Measurements from ENCODE around the gene LRRC18. TPM values are rescaled to one million over a fixed set of nuclear protein-coding genes. Genes with fewer than 3 reads are reported as not detected.

The LRRC18 gene
- total RNA-seq, 1 donor from 2014 or later = 3.3 TPM

DNA sequence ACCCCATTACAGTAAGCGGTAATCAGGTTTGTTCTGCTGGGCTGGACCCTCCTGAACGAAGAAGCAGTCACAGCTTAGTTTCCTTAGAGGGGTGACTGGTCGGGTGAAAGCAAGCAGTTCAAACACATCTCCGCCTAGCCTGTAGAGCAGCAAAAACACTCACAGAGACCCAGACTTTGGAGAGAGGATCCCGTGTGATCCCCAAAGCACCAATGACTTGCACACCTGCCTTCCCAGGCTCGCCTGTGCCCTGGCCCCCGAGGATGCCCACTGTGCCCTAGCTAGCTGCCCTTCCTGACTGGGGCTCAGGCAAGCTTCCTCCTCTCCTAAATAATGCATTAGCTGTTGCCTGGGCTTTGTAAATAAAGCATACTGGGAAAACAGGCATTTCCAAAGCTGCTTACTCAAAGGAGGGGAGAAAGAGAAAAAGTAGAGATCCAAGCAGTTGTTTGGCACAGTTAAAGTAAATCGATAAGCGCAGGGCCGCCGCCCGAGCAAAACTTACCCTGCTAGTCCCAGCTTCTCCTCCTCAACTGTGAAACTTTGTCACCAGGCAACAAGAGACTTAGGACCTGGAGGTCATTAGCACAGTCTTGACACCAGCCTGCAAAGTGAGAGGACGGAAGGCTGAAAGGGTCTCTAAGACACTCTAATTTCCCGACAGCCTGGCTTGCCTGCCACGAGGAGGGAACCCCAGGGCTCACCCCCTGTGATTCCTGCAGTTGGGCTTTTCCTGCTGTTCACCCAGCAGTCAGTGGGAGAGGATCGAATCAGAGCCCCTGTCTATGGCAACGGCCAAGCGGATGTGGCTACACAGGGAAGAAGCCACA lies 4.8 kb downstream of the LRRC18 start:
- intact Hi-C loops (cut with DNase I) = no loop called here
- H3K4me3 ChIP-seq = peak overlapping the region; percentile 35
- H3K36me3 ChIP-seq = no peaks in the 10 kb centered on the region
- ATAC-seq (no peak), DNase-seq (no peak)
- no peaks in the 10 kb centered on the region for H3K27me3 ChIP-seq (ENCODE audit: low read depth)
- TF ChIP-seq, protein P1, sequence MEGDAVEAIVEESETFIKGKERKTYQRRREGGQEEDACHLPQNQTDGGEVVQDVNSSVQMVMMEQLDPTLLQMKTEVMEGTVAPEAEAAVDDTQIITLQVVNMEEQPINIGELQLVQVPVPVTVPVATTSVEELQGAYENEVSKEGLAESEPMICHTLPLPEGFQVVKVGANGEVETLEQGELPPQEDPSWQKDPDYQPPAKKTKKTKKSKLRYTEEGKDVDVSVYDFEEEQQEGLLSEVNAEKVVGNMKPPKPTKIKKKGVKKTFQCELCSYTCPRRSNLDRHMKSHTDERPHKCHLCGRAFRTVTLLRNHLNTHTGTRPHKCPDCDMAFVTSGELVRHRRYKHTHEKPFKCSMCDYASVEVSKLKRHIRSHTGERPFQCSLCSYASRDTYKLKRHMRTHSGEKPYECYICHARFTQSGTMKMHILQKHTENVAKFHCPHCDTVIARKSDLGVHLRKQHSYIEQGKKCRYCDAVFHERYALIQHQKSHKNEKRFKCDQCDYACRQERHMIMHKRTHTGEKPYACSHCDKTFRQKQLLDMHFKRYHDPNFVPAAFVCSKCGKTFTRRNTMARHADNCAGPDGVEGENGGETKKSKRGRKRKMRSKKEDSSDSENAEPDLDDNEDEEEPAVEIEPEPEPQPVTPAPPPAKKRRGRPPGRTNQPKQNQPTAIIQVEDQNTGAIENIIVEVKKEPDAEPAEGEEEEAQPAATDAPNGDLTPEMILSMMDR (IDR thresholded peaks at IDR 0.05) = no peak
- H3K4me1 ChIP-seq = no peaks in the 10 kb centered on the region
- peak overlapping the region; percentile 58 for H3K27ac ChIP-seq
- H3K9me3 ChIP-seq = no peaks in the 10 kb centered on the region

DNA sequence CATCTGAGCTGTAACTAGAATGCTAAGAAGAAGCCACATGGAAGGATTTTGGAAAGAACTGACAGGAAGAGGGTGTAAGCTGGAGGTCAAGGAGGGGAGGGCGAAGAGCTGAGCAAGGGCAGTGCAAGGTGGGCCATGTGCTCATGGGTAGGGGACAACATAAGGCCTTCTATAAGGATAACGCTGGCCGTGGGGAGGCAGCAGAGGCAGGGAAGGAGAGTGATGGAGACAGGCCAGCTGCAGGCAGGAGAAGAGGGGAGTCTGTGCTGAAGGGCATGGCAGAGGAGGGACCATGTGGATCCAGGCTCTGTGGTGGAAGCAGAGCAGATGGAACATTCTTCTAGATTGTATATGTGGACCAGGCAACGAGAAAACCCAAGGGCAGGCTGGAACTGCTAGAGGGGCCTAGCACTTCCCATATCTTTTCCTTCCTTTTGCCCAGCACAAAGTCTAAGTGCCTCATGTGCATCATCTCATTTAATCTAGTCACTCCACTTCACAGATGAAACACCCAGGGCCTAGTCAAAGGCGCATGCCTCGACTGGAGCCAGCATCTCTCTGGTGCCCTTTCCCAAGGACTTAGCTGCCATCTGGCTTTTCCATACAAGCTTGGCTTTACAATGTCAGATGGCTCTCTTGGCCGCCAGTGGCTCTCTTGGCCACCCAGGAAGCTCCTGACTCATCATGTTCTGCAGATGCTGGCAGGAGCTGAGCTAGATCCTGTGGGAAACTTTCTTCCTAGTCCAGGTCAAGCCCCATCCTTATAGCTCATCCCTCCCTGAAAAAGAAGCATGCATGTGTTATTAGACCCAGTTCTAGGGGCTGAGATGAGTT lies 6.6 kb downstream of the LRRC18 start:
- DNase-seq = no peak
- no peaks in the 10 kb centered on the region for H3K36me3 ChIP-seq
- H3K4me1 ChIP-seq = no peaks in the 10 kb centered on the region
- TF ChIP-seq, protein P1 (IDR thresholded peaks at IDR 0.05) = no peak
- H3K4me3 ChIP-seq = no peak overlapping the region
- ATAC-seq = no peak
- H3K9me3 ChIP-seq = no peaks in the 10 kb centered on the region
- H3K27ac ChIP-seq = no peak overlapping the region
- intact Hi-C loops (cut with DNase I) = no loop called here
- H3K27me3 ChIP-seq (ENCODE audit: low read depth) = no peaks in the 10 kb centered on the region

DNA sequence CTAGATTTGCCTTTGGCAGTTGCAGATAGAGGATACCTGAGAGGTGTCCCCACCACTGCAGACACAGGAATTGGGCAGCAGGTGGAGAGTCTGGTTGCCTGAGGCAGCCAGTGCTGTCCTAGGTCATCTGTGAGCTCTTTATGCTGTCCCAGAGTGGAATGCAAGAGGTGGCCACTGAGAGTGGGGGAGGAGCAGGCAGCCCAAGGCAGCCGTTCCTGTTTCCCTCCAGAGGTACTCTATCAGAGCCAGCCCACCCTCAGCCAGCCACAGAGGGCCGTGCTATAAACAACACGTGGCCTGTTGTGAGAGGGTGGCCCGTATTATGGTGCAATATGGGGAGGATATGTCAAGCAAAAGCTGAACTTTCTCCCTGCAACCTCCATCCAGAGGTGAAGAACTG lies 8.5 kb downstream of the LRRC18 start:
- ATAC-seq (no peak), DNase-seq (no peak)
- no peaks in the 10 kb centered on the region for H3K36me3 ChIP-seq
- H3K9me3 ChIP-seq = no peaks in the 10 kb centered on the region
- H3K27ac ChIP-seq = no peak overlapping the region
- H3K4me3 ChIP-seq = no peak overlapping the region
- intact Hi-C loops (cut with DNase I) = no loop called here
- TF ChIP-seq, protein P1 (IDR thresholded peaks at IDR 0.05) = no peak
- no peaks in the 10 kb centered on the region for H3K4me1 ChIP-seq
- H3K27me3 ChIP-seq (ENCODE audit: low read depth) = no peaks in the 10 kb centered on the region

DNA sequence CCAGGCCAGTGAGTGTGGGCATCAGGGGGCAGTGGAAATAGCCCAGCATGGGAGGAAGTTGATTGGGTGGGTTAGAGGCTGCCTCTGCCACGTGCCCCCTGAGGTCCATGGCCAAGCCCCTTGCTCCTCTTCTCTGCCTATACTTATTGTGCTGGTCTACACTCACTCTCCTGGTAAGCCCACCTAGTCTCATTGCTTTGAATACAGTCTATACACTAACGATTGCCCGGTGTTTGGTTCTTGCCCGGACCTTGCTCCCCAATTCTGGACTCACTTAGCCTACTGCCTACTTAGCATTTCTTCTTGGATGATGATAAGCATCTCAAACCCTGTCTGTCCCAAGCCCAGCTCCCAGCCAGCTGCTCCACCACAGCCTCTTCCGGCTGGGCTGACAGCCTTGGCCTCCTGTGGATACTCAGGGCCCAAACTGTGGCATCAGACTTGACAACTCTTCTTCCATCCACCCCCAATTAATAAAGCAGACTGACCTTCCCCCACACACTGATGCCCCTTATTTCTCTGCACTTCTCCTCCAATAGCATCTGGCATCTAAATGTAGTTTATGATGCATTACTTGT lies 10.1 kb downstream of the LRRC18 start:
- no peak overlapping the region for H3K27ac ChIP-seq
- H3K9me3 ChIP-seq = no peaks in the 10 kb centered on the region
- TF ChIP-seq, protein P1 (IDR thresholded peaks at IDR 0.05) = no peak
- no peak overlapping the region for H3K4me3 ChIP-seq
- intact Hi-C loops (cut with DNase I) = no loop called here
- H3K27me3 ChIP-seq (ENCODE audit: low read depth) = no peaks in the 10 kb centered on the region
- no peak for DNase-seq
- no peaks in the 10 kb centered on the region for H3K4me1 ChIP-seq
- H3K36me3 ChIP-seq = no peaks in the 10 kb centered on the region
- ATAC-seq = no peak

DNA sequence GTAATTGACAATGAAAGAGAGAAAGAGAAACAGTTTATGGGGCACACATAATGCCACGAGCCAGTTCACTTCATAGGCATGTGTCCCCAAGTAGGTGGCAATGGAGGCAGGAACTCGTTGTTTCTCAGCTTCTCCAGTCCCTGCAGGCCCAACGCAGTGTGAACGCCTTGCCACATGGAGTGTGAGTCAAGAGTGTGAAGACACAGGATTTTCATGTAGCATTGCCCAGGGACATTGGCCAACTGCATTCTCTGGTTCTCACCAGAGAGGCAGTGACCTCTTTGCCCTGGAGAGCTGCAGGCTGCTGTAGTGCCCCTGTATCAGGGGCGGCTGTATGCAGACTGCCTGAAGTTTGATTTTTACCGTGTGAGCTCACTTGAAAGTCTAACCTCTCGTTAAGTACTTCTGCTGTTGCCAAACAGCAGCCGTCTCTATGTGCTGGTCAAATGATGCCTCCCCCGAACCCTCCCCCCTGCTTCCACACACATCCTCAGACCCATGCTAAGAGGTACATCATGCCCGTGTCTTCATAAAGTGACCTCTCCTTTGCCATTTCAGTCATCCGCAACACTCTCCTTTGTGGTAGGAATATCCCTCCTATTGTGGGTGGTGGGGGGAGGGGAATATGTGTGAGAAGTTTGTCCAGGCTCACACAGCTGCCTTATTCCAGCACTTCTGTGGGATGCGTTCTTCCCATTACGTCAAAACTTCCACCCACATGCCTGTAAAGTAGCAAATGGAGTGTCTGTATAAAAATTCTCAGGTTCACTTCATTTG lies 12.7 kb downstream of the LRRC18 start:
- Histone ChIP-seq H3K4me1 (no peaks in the 10 kb centered on the region), H3K27me3 (ENCODE audit: low read depth) (no peaks in the 10 kb centered on the region), H3K9me3 (no peaks in the 10 kb centered on the region), H3K36me3 (no peaks in the 10 kb centered on the region), H3K27ac (no peak overlapping the region), H3K4me3 (no peak overlapping the region)
- TF ChIP-seq, protein P1 (IDR thresholded peaks at IDR 0.05) = no peak
- DNase-seq = no peak
- ATAC-seq = peak in 1 of 2 donors; percentile 16
- intact Hi-C loops (cut with DNase I) = no loop called here

All from lower lobe of right lung (tissue), 2 donors.